Measurements from ENCODE around the gene CEP44.

DNA sequence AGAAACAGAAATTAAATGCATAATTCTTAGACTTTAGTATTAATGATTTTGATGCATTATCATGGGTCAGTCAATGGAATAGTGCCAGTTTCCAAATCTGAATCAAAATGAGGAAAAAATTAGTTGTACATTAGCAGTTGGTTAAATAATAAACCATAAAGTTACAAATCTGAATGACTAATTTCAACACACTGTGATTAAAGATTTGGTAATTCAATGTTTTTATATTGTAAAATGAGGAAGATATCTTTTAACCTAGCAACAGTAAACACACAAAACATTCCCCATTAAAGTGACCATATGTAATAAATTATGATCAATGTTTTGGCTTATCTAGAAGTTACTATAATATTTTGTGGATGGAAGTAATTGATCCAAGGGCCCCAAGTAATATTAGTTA is 1.8 kb upstream of the CEP44 start:
- TF ChIP-seq SMC3 (IDR thresholded peaks at IDR 0.05; ENCODE audit: low read depth, low read length) (no peak), MXI1 (IDR thresholded peaks at IDR 0.05; ENCODE audit: borderline replicate concordance, low read depth, low read length) (no peak), MAFK (IDR thresholded peaks at IDR 0.05; ENCODE audit: low read depth, low read length) (no peak), CTCF (conservative IDR thresholded peaks at IDR 0.05; ENCODE audit: low read depth, low read length) (no peak), BHLHE40 (IDR thresholded peaks at IDR 0.05; ENCODE audit: low read depth, low read length) (no peak), RCOR1 (IDR thresholded peaks at IDR 0.05; ENCODE audit: insufficient replicate concordance, low read length) (no peak), RAD21 (IDR thresholded peaks at IDR 0.05; ENCODE audit: low read length) (no peak), POLR2A (IDR thresholded peaks at IDR 0.05; ENCODE audit: low read depth, low read length) (no peak), FOS (IDR thresholded peaks at IDR 0.05; ENCODE audit: low read depth, low read length) (no peak)
- TF ChIP-seq, protein P1, sequence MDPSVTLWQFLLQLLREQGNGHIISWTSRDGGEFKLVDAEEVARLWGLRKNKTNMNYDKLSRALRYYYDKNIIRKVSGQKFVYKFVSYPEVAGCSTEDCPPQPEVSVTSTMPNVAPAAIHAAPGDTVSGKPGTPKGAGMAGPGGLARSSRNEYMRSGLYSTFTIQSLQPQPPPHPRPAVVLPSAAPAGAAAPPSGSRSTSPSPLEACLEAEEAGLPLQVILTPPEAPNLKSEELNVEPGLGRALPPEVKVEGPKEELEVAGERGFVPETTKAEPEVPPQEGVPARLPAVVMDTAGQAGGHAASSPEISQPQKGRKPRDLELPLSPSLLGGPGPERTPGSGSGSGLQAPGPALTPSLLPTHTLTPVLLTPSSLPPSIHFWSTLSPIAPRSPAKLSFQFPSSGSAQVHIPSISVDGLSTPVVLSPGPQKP (IDR thresholded peaks at IDR 0.05; ENCODE audit: borderline replicate concordance, low read depth, low read length) = no peak
